ENCODE measurements around the gene FAM20C.
"Not testable (repeated sequence)": the region's sequence is repeated elsewhere in the genome, so short reads cannot be mapped to it uniquely, and the experiment has no call there.

FAM20C gene

GRCh38 chr7:297141-297540 lies 104.8 kb downstream of the FAM20C start:
- DNase-seq: not testable (repeated sequence)

GRCh38 chr7:297611-298374 lies 105.4 kb downstream of the FAM20C start:
- no peak for DNase-seq

DNA sequence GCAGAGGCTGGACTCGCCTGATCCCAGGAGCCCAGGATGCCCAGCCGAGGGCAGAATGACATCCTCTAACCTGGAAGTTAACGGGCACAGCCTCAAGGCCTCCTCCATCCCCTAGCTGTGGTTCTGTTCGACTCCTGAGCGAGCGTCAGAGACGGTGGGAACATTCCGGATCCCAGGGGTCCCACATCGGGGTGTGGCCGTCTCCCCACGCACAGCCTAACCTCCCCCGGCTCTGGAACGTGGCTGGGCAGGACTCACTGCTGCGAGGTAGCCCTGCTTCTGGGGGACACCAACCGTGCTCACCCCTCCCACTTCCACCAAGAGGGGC lies 106.0 kb downstream of the FAM20C start:
- no peak for DNase-seq

DNA sequence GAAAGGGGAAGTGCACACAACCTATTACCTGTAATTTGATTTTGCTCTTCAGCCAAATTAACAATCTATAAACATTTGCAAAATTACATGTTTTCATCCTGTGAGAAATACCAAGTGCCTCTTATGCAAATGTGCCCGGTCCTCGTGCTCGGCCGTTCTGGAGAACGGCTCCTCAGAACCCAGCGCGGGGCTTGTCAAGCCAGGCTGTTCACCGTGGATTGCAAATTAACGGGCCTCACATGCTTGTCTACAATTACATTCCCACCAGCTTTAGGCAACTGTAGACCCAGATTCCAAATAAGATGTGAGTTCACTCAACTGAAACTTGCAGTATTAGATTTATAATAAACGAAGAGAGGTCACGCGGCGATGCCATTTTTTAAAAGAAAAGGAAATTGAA lies 106.4 kb downstream of the FAM20C start:
- DNase-seq: no peak

DNA sequence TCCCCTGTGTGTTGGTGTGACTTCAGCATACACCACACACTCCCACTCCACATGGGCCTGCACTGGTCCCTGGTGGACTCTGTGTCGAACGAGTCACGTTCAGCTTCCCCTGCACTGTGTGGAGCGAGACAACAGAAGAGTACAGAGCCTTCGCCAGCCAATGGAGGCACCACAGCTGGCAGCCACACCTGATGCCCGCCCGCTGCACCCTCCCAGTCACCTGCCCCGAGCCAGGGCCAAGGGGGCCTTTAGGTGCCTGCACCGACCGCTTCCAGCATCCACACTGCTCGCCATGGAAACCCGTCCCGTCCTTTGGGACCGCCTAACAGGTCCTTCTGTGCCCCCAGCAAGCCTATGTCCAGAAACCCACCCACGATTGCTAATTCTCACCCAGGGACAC lies 106.8 kb downstream of the FAM20C start:
- DNase-seq: no peak

DNA sequence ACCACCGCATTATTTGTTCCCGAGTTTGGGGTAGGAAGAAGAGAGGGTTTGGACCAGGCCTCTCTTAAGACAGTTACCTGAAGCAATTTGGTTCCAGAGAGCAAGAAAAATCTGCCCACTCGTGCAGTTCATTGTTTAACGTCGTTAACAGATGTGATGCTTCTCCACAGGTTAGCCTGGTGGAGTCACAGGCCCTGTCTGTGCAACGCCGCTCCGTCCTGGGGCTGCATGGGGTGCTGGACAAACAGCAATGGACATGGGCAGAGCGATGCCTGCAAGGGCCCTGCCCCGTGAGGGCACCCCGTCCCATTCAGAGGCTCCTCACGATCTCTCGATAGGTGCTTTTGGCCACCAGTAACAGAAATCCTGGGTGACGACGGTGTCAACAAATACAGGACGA lies 107.3 kb downstream of the FAM20C start:
- no peak for DNase-seq

GRCh38 chr7:300048-300447 lies 107.7 kb downstream of the FAM20C start:
- no peak for DNase-seq

- no peak for DNase-seq
These were observed 108.3 kb downstream of the FAM20C start for GRCh38 chr7:300546-301290.

DNA sequence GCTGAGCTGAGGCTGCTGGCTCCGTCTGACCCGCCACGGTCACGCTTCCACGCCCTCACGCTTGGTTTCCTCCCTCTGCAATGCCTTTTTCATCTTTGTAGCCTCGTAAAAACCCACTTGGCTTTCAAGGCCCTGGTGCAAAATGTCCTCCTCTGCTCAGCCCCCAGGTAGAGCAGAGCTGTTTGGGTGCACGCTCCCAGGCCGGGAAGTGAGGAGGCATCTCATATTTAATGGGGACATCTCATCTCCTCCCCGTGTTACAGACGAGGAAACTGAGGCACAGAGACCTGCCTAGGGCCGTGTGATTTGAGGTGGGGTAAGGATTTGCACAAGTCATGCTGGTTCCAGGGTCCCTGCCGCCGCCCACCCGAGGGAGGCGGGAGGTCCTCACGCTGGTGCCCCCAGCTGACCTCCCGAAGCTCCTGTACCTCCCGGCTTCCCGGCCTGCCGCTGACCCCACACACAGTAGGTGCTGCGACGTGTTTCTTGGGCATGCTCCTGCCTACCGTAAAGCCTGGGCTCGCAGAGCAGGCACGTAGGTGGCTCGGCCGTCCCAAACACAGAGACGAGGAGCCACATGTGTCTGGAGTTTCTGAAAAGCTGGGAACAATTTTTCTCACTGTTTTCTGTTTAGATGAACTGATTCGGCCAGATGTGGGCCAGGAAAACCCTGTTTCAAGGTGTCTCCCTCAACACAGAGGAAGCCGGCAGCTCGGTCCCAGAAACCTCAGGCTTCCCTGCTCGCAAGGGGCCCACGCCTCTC lies 109.1 kb downstream of the FAM20C start:
- DNase-seq: no peak

DNA sequence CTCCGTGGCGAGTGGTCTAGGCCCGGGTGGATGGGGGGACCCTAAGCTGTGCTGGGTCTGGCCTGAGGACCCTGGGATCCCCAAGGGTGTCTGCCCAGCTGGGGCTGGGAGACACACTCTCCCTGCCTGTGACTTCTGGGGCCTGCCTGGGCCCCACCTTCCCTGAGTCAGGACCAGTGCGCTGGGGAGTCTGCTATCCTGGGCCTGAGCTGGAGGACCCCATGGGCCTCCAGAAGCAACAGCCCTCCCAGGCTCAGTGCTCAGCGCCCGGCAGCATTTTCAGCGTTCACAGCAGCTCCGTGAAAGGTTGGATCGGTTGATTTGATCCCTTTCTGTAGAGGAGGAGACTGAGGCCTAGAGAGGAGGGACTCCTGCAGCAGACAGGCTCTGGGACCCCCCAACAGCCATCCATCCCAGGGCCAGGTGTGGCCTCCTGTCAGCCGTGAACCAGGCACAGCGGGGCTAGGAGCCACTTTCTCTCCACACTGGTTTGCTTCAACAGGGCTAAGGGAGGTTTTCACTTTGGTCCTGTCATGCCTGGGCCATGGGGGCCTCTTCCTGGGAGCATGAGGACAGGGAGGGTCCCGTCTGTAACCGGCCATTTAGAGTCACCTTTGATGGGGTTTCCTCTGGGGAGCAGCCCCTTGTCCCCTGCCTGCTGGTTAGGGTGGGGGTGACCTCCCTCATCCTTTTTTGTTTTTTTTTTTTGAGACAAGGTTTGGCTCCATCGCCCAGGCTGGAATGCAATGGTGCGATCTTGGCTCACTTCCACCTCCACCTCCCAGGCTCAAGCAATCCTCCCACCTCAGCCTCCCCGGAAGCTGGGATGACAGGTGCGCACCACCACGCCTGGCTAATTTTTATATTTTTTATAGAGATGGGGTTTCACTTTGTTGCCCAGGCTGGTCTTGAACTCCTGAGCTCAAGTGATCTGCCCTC lies 110.0 kb downstream of the FAM20C start:
- no peak for DNase-seq

- DNase-seq: no peak
These were observed 111.1 kb downstream of the FAM20C start for GRCh38 chr7:303425-303824.

DNA sequence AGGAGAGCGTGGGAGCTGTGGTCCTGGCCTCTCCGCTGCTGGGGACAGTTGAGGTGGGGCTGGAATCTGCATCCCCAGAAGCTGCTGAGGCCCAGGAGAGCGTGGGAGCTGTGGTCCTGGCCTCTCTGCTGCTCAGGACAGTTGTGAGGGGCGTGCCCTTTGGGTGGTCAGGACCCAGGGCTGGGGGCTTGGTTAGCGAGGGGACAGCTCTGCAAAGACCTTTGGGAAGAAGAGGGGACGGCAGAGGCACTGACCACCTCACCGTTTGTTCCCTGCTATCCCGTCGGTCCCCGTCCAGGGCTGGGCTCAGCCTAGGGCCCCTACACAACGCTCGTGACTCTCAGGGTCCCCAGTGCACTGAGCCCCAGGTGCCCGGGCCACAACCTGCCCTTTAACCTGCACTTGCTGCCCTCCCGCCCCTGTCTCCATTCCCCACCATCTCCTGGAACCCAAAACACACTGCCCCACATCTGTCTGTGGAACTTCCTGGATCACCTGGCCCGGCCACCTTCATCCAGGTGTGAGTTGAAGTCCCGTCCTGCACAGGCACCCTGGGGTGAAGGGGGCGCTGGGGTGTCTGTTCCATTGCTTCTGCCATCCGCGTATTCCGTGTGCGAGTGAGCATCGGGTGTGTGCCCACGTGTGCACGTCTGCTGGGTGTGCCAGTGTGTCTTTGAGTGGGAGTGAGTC lies 111.7 kb downstream of the FAM20C start:
- DNase-seq: no peak

- DNase-seq: no peak
These were observed 112.4 kb downstream of the FAM20C start for GRCh38 chr7:304574-305409.

- no peak for DNase-seq
These were observed 113.2 kb downstream of the FAM20C start for GRCh38 chr7:305410-306151.

DNA sequence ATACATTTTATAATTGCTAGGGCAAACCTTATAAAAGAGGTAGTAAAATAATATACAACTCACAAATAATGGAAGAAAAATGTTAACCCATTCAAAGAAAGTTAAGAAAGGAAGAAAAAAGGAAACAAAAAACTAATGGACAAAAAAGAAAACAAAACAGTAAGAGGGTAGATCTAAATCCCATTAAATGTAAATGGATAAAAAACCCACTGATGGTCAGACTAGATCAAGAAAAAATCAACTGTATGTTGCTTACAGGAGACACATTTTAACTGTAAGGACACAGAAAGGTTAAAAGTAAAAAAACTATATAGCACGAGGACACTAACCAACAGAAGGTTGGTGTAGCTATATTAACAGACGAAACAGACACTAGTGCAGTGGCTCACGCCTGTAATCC lies 115.6 kb downstream of the FAM20C start:
- no peak for DNase-seq

DNA sequence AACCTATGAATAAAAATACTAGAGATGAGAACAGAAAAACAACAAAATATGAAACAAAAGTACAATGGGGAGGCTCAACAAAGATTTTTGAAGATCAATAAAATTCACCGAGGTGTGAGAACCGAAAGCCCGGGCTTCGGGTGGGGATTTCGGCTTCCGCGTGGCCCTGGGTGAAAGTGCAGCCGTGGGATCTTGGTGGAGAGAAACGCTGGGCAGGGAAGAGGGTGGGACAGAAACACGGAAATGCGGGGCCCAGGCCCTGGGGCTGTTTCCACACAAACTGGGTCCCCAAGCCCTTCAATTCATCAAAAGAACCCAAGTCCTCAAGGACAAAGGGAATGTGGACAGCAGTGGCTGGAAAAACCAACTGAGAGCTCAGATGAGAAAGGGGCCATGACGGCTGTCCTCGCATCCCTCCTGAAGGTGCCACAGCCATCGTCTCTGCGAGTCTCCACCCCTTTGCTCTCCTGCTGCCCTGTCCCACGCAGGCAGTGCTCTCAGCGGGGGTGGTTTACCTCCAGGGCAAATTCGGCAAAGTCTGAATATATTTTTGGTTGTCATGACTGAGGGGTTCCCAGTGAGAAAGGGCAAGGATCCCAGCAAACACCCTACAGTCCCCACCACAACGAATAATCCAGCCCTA lies 117.3 kb downstream of the FAM20C start:
- DNase-seq: no peak
